HG03469 (cell line): ENCODE data around the gene IER5.
"Not testable (repeated sequence)": the region's sequence is repeated elsewhere in the genome, so short reads cannot be mapped to it uniquely, and the experiment has no call there.

Source experiments
- ATAC-seq: cut with Tn5 transposase; IDR thresholded peaks from one replicate; pipeline ENCODE4 v1.9.1; 2021; ENCODE audit warnings: mild to moderate bottlenecking, moderate library complexity, moderate number of reproducible peaks; ENCODE audit not compliant: unreplicated experiment

The IER5 gene

DNA sequence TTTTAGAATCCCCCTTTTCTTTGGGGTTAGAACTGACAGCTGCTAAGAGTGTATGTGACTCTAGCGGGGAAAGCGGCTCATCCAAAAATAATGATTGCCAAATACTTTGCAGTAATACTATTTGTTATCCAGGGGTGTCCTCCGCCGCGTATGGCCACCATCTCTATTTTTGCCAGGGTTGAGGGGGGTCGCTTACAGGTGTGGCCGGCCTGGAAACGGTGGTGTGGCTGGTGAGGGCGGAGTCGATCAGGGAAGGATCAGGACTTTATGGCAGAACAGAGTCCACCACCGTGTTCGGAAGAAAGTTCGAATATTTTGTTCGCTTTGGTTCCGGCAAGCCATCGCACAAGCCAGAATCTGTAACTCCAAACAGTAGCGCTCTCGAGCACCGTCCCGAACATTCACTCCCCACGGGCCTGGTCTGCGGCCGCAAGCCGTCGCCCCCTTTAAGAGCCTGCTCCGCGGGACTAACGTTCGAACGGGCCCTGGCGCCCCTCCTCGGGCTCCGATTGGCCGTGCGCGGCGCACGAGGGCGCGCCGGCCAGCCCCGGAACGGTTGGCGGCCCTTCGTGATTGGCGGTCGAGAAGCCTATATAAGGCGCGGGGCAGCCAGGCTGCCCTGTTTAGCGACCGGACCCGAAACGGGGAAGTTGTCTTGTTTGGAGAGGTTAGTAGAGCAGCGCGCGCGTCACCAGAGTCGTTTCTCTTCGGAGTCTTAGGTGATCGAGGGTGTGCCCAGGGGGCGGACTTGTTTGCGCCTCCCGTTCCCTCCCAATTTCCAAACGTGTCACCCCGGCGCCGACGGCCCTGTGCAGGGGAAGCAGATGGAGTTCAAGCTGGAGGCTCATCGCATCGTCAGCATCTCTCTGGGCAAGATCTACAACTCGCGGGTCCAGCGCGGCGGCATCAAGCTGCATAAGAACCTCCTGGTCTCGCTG is at the start of gene IER5:
IER5 (plus strand) TSS at position 622 of the 938 bp plus-strand sequence; CDS start at position 825, 203 bp downstream.
- peak; percentile 64 for ATAC-seq

DNA sequence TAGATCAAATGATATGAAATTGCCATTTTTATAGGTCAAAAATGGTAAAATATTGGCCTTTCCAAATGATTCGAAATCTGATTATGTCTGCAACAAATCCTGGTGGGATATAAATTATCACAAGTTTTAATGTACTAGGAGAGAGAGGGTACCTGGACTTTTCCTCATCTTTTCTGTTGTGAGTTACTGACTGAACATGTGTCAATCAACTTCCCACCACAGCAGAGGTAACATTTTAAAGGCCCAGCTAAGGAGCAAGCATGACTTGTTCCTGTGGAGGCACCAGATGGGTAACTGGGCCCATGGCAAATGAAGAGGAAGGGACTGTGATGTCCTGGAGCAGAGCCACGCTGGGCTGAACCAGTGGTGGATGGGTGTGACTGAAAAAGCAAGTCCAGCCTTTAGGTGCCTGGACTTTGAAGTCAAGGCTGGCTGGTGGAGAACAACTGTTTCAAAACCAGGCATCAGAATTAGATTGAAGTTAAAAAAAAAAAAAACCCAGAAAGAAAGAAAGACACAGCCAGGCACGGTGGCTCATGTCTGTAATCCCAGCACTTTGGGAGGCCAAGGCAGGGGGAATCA is 48.1 kb upstream of the IER5 start:
- ATAC-seq = no peak

DNA sequence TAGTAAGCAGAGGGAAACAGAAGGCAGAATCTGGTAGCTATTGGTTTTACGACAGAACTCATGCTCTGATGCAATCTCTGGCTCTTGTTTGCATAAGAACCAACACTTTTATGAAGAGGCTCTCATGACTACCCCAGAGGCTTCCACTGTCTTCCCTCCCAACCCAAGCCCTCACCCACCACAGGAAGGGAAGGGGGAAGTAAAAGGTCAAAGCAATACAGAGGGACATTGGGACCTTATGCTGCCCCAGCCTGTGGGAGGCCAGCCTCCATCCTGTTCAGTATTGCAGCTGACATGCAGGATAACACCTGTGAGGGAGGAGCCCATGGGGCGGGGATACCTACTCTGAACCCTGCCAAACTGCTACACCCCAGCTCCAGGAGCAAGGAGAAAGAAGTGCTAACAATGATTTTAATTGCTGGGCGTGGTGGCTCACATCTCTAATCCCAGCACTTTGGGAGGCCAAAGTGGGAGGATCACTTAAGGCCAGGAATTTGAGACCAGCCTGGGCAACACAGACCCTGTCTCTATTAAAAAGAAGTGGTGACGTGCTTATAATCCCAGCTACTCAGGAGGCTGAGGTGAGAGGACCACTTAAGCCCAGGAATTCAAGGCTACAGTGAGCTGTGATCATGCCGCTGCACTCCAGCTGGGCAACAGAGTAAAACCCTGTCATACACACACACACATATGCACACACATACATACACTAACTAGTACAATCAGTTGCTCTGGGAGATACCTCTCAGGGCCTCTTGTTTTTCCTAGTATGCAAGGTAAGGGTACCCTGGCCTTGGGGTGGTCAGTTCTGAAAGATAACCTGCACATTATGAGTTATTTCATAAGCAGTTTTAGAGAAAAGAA is 45.2 kb upstream of the IER5 start:
- ATAC-seq = no peak

- ATAC-seq = peak; percentile 47
These were observed 44.0 kb upstream of the IER5 start for GRCh38 chr1:181044449-181044966.

DNA sequence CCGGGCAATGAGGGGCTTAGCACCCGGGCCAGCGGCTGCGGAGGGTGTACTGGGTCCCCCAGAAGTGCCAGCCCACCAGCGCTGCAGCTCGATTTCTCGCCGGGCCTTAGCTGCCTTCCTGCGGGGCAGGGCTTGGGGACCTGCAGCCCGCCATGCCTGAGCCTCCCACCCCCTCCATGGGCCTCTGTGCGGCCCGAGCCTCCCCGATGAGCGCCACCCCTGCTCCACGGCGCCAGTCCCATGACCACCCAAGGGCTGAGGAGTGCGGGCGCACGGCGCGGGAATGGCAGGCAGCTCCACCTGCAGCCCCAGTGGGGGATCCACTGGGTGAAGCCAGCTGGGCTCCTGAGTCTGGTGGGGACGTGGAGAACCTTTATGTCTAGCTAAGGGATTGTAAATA is 42.6 kb upstream of the IER5 start:
- ATAC-seq = not testable (repeated sequence)

DNA sequence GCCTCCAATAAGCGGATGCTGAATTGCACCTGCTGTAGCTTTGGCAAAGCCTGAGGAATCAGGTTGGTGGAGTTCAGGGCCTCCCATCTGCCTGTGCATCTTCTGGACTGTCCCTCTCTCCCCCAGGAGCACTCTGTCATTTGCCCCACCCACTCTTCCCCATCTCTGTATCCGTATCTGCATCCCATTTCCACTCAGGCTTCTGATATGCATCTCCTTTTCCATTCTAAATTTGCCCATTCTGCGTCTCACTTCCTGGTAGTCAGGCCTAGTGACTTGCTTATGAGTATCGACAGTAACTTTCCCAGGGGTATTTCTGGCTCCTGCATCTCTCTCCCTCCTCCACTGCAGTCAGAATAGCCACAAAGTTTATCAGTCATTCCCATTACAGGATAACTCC is 39.1 kb upstream of the IER5 start:
- no peak for ATAC-seq

- no peak for ATAC-seq
These were observed 37.6 kb upstream of the IER5 start for GRCh38 chr1:181050922-181051321.

GRCh38 chr1:181056560-181056959 is 31.9 kb upstream of the IER5 start:
- no peak for ATAC-seq

- no peak for ATAC-seq
These were observed 31.4 kb upstream of the IER5 start for GRCh38 chr1:181057079-181057478.

GRCh38 chr1:181059435-181059834 is 29.1 kb upstream of the IER5 start:
- no peak for ATAC-seq

DNA sequence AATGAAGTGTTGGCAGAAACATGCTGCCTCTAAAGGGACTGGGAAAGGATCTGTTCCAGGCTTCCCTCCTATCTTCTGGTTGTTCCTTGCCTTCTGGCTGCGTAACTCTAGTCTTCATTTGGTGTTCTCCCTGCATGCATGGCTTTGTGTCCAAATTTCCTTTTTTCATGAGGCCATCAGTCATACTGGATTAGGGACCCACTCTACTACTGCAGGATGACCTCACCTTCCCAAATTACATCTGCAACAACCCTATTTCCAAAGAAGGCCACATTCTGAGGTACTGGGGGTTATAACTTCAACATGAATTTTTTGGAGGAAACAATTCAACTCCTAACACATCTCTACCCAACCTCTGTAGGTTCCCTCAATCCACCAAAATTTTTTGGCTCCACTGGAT is 28.4 kb upstream of the IER5 start:
- no peak for ATAC-seq

- ATAC-seq = not testable (repeated sequence)
These were observed 27.6 kb upstream of the IER5 start for GRCh38 chr1:181060947-181061346.

- ATAC-seq = no peak
These were observed 27.0 kb upstream of the IER5 start for GRCh38 chr1:181061487-181061886.

GRCh38 chr1:181061891-181062835 is 26.3 kb upstream of the IER5 start:
- peak; percentile 79 for ATAC-seq

- peak; percentile 53 for ATAC-seq
These were observed 25.6 kb upstream of the IER5 start for GRCh38 chr1:181062836-181063428.

DNA sequence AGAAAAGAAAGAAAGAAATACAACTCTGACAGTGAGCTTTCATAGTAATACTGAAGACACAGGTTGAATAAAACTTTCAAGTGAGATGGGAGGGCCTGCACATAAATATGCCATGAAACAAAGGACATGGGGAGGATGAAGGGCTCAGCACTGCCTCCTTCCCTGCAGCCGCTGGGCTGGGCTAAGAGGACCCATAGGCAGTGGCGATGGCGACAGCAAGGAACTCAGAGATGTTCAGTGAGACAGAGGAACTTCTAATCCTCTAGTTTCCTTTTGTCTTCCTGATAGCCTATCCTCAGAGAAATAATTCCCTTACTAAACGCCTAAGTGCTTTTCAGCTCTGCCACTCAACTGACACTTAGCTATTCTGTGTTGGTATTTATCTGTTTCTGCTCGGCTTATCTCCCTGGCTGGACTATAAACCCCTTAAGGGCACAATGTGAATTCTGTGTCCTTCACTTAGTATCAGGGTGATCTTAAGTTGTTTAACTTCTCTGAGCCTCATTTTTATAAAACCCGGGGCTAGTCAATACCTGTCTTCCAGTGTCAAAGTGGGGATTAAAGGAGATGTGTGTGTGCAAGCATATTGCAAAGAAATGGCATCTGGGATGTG is 24.4 kb upstream of the IER5 start:
- no peak for ATAC-seq

GRCh38 chr1:181064702-181065101 is 23.8 kb upstream of the IER5 start:
- ATAC-seq = no peak

DNA sequence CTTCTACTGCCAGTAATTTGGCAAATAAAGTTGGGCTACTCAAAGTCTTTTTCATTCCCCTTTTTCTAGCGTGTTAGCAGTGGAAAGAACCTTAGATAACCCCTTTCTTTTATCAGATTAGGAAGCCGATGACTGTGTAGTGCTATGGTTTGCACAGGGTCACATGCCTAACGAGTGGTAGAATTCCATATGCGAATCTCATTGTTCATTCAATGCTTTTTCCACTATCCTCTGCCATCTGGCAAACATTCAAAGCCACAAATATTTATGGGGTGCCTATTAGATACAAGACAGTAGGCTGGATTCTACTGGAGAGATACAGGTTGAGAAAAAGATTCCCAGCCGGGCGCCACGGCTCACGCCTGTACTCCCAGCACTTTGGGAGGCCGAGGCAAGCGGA is 14.9 kb upstream of the IER5 start:
- no peak for ATAC-seq

DNA sequence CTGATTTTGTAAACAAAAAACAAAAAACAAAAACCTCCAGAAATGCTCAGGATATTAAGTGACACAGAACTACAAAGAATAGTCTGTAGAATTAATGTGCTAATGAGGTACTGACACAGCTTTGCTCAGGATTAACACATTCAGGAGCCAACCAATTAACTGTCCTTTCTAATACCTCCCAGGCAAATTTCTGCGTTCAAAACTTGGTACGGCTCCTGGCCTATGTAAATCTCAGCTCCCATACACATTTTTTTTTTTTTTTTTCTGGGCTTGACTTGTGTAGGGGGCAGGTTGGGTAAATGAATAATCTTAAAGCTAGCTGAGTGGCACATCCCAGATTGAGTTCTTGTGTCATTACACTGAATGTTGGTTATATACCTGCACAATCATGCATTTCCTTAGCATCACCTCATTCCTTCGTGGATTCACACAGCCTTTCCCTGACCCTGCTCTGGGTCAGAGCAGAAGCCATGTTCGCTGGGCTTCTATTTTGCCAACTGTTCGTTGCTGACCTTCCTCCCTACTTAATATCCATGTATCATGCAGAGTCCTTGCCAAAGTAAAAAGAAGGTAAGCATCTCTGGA is 12.6 kb upstream of the IER5 start:
- no peak for ATAC-seq
